Measurements from ENCODE around the gene MMEL1.

The MMEL1 gene

GRCh38 chr1:2558420-2558819 is 74.4 kb downstream of the MMEL1 start:
- TF ChIP-seq CTCF (IDR thresholded peaks at IDR 0.05): no peak
- peak overlapping the region in 1 of 2 experiments; percentile 93 for H3K4me3 ChIP-seq (ENCODE audit: low read depth in 1 of 2, low read length in 1 of 2)
- H3K27ac ChIP-seq: peak overlapping the region; percentile 99
- H3K4me1 ChIP-seq (ENCODE audit: control insufficient read depth in 1 of 2, insufficient read depth in 1 of 2, low read depth in 1 of 2, low read length in 1 of 2): peaks cover 42 to 44% of the 10 kb centered on the region in 2 experiments
- H3K36me3 ChIP-seq: peaks cover 61% of the 10 kb centered on the region
- no peaks in the 10 kb centered on the region for H3K9me3 ChIP-seq
- no peaks in the 10 kb centered on the region for H3K27me3 ChIP-seq

GRCh38 chr1:2557482-2558400 is 75.1 kb downstream of the MMEL1 start:
- TF ChIP-seq CTCF (IDR thresholded peaks at IDR 0.05): no peak
- Histone ChIP-seq H3K27me3 (no peaks in the 10 kb centered on the region), H3K4me3 (ENCODE audit: low read depth in 1 of 2, low read length in 1 of 2) (peak overlapping the region; percentile 93 to 98), H3K36me3 (peaks cover 54% of the 10 kb centered on the region), H3K9me3 (no peaks in the 10 kb centered on the region), H3K4me1 (ENCODE audit: control insufficient read depth in 1 of 2, insufficient read depth in 1 of 2, low read depth in 1 of 2, low read length in 1 of 2) (peaks cover 42 to 44% of the 10 kb centered on the region in 2 experiments), H3K27ac (peak overlapping the region; percentile 99)

- Histone ChIP-seq H3K4me3 (ENCODE audit: low read depth in 1 of 2, low read length in 1 of 2) (peak overlapping the region; percentile 93 to 98), H3K27me3 (no peaks in the 10 kb centered on the region), H3K9me3 (no peaks in the 10 kb centered on the region), H3K27ac (peak overlapping the region; percentile 99), H3K36me3 (peaks cover 45% of the 10 kb centered on the region), H3K4me1 (ENCODE audit: control insufficient read depth in 1 of 2, insufficient read depth in 1 of 2, low read depth in 1 of 2, low read length in 1 of 2) (peaks cover 42 to 44% of the 10 kb centered on the region in 2 experiments)
- TF ChIP-seq CTCF (IDR thresholded peaks at IDR 0.05): no peak
Measured at GRCh38 chr1:2556678-2557481, 75.9 kb downstream of the MMEL1 start.

- Histone ChIP-seq H3K4me3 (ENCODE audit: low read depth in 1 of 2, low read length in 1 of 2) (peak within 1 kb of the TSS; percentile 93 to 98), H3K9me3 (no peaks in the 10 kb centered on the region), H3K36me3 (peaks cover 39% of the 10 kb centered on the region), H3K27me3 (no peaks in the 10 kb centered on the region), H3K4me1 (ENCODE audit: control insufficient read depth in 1 of 2, insufficient read depth in 1 of 2, low read depth in 1 of 2, low read length in 1 of 2) (peaks cover 42 to 44% of the 10 kb centered on the region in 2 experiments), H3K27ac (peak within 1 kb of the TSS; percentile 99)
- TF ChIP-seq CTCF (IDR thresholded peaks at IDR 0.05): peak; percentile 61
Measured at GRCh38 chr1:2556277-2556677, 76.5 kb downstream of the MMEL1 start, which contains the start of gene TNFRSF14. TSS of gene TNFRSF14 (plus strand) at chr1:2556371. CDS start at chr1:2556665, 294 bp downstream.

- TF ChIP-seq CTCF (IDR thresholded peaks at IDR 0.05): no peak
- H3K36me3 ChIP-seq: peaks cover 34% of the 10 kb centered on the region
- no peaks in the 10 kb centered on the region for H3K9me3 ChIP-seq
- H3K27ac ChIP-seq: peak overlapping the region; percentile 99
- peak overlapping the region; percentile 93 to 98 for H3K4me3 ChIP-seq (ENCODE audit: low read depth in 1 of 2, low read length in 1 of 2)
- no peaks in the 10 kb centered on the region for H3K27me3 ChIP-seq
- H3K4me1 ChIP-seq (ENCODE audit: control insufficient read depth in 1 of 2, insufficient read depth in 1 of 2, low read depth in 1 of 2, low read length in 1 of 2): peaks cover 42 to 44% of the 10 kb centered on the region in 2 experiments
Measured at GRCh38 chr1:2555634-2556276, 77.1 kb downstream of the MMEL1 start.

Measured in neutrophil (primary cell).